Measurements from ENCODE around the gene MPPED2. TPM values are rescaled to one million over a fixed set of nuclear protein-coding genes. Genes with fewer than 3 reads are reported as not detected.

MPPED2 gene
- total RNA-seq, 1 donor from 2014 or later = 13.7 TPM

- DNase-seq (ENCODE audit: low spot score) = no peak
Measured at GRCh38 chr11:30533445-30533947, 52.7 kb downstream of the MPPED2 start.

- DNase-seq (ENCODE audit: low spot score) = no peak
Measured at GRCh38 chr11:30527566-30527965, 58.6 kb downstream of the MPPED2 start.

- DNase-seq (ENCODE audit: low spot score) = no peak
Measured at GRCh38 chr11:30526558-30526957, 59.6 kb downstream of the MPPED2 start.

GRCh38 chr11:30522536-30523243 is 63.5 kb downstream of the MPPED2 start:
- no peak for DNase-seq (ENCODE audit: low spot score)

- DNase-seq (ENCODE audit: low spot score) = no peak
Measured at GRCh38 chr11:30521297-30522071, 64.7 kb downstream of the MPPED2 start.

GRCh38 chr11:30513087-30513486 is 73.1 kb downstream of the MPPED2 start:
- DNase-seq (ENCODE audit: low spot score) = no peak

- DNase-seq (ENCODE audit: low spot score) = no peak
Measured at GRCh38 chr11:30511408-30511807, 74.7 kb downstream of the MPPED2 start.

GRCh38 chr11:30510750-30511149 is 75.4 kb downstream of the MPPED2 start:
- no peak for DNase-seq (ENCODE audit: low spot score)

- no peak for DNase-seq (ENCODE audit: low spot score)
Measured at GRCh38 chr11:30509364-30509763, 76.8 kb downstream of the MPPED2 start.

GRCh38 chr11:30508594-30508993 is 77.6 kb downstream of the MPPED2 start:
- DNase-seq (ENCODE audit: low spot score) = no peak

- no peak for DNase-seq (ENCODE audit: low spot score)
Measured at GRCh38 chr11:30505603-30506002, 80.5 kb downstream of the MPPED2 start.

- no peak for DNase-seq (ENCODE audit: low spot score)
Measured at GRCh38 chr11:30504468-30504867, 81.7 kb downstream of the MPPED2 start.

GRCh38 chr11:30503156-30503555 is 83.0 kb downstream of the MPPED2 start:
- no peak for DNase-seq (ENCODE audit: low spot score)

- no peak for DNase-seq (ENCODE audit: low spot score)
Measured at GRCh38 chr11:30502305-30502704, 83.8 kb downstream of the MPPED2 start.

GRCh38 chr11:30501744-30502143 is 84.4 kb downstream of the MPPED2 start:
- no peak for DNase-seq (ENCODE audit: low spot score)

GRCh38 chr11:30499940-30500339 is 86.2 kb downstream of the MPPED2 start:
- DNase-seq (ENCODE audit: low spot score) = no peak

- DNase-seq (ENCODE audit: low spot score) = no peak
Measured at GRCh38 chr11:30497600-30497999, 88.6 kb downstream of the MPPED2 start.

- DNase-seq (ENCODE audit: low spot score) = no peak
Measured at GRCh38 chr11:30496935-30497334, 89.2 kb downstream of the MPPED2 start.

- peak; percentile 28 for DNase-seq (ENCODE audit: low spot score)
Measured at GRCh38 chr11:30495437-30495836, 90.7 kb downstream of the MPPED2 start.

- DNase-seq (ENCODE audit: low spot score) = no peak
Measured at GRCh38 chr11:30489511-30489910, 96.6 kb downstream of the MPPED2 start.

GRCh38 chr11:30489076-30489475 is 97.1 kb downstream of the MPPED2 start:
- no peak for DNase-seq (ENCODE audit: low spot score)

- DNase-seq (ENCODE audit: low spot score) = peak; percentile 88
Measured at GRCh38 chr11:30488304-30488998, 97.7 kb downstream of the MPPED2 start.

Measured in umbilical cord (tissue), 2 donors.